Measurements from ENCODE around the gene OR2AT4. TPM values are rescaled to one million over a fixed set of nuclear protein-coding genes. Genes with fewer than 3 reads are reported as not detected.

OR2AT4 gene
- total RNA-seq = not detected

DNA sequence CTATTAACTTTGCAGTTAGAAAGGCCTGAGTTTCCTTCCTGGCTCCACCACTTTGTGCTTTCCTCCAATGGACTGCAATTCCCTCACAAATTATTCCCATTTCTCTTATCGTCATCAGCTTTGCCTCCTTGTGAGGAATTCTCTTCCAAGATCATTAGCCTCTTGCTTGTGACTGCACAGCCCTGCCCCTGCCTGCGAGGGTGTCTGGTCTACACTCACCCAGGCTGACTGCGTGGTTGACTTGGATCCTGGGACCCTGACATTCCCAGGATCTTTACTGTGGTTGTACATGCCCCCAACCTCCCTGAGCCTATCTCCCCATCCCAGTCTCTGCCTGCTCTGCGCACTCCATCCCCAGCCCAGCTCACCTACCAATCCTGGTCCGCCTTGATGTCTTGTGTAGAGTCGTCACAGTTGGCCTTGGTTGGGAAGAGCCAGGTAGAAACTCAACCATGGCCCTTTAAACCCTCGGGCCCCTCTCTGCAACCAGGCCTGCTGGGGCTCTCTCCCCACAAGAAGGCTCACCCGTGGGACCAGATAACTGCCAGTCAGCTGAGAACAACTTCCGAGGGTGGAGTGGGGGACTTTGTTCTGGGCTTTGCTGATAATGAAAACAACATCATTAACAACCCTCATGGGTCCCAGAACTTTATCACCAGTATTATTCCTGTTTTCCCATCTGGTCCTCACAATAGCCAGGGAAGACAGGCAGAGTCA, at the start of gene OR2AT4:
TSS of gene OR2AT4 (minus strand) at position 421 of the 717 bp plus-strand sequence.
- no peaks in the 10 kb centered on the region for H3K4me1 ChIP-seq (ENCODE audit: insufficient read depth, low read length)
- no peak within 1 kb of the TSS for H3K4me3 ChIP-seq (ENCODE audit: low read length)
- H3K9me3 ChIP-seq (ENCODE audit: low read depth, low read length) = no peaks in the 10 kb centered on the region
- H3K27me3 ChIP-seq (ENCODE audit: insufficient read depth, low read length) = no peaks in the 10 kb centered on the region

DNA sequence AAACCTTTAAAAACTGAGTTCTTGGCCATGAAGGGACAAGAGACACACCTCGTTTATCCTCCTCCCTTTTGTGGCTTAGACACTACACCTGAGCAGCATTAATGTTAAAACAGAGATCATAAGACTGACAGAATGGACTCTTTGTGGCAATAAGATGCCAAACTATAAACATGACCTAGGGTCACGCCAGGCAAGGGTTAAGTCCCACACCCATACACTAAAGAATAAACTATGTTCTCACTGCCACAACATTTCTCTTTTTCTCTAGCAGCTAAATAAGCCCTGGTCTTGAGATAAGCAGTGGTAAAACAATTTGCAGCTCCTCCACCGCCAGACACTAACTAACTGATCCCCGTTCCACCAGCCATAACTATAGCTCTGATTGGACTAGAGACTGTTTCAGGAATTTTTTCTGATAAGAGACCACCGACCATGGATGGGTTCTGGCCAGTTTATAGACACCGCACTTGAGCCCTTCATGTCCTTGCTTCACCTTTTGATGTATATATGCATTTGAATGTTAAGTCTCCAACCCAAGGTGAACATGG, 49.4 kb upstream of the OR2AT4 start:
- Histone ChIP-seq H3K27me3 (ENCODE audit: insufficient read depth, low read length) (no peaks in the 10 kb centered on the region), H3K4me1 (ENCODE audit: insufficient read depth, low read length) (peaks cover 43% of the 10 kb centered on the region), H3K9me3 (ENCODE audit: low read depth, low read length) (no peaks in the 10 kb centered on the region), H3K4me3 (ENCODE audit: low read length) (no peak overlapping the region)

GRCh38 chr11:75145196-75145971, 48.7 kb upstream of the OR2AT4 start:
- Histone ChIP-seq H3K4me3 (ENCODE audit: low read length) (no peak overlapping the region), H3K27me3 (ENCODE audit: insufficient read depth, low read length) (no peaks in the 10 kb centered on the region), H3K4me1 (ENCODE audit: insufficient read depth, low read length) (peaks cover 43% of the 10 kb centered on the region), H3K9me3 (ENCODE audit: low read depth, low read length) (no peaks in the 10 kb centered on the region)

DNA sequence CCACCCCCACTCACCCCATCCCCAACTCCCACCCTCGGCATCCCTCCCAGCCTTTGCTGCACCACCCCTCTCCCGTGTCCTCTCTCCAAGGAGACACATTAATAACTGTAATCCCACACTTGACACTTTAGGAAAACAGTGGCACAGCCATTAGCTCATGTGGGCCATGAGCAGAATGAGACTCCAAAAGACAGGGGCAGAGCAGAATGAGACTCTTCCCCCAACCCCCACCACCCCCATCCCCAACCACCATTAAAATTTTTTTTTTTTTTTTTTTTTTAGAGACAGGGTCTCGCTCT, 48.0 kb upstream of the OR2AT4 start:
- no peaks in the 10 kb centered on the region for H3K9me3 ChIP-seq (ENCODE audit: low read depth, low read length)
- H3K4me1 ChIP-seq (ENCODE audit: insufficient read depth, low read length) = peaks cover 43% of the 10 kb centered on the region
- H3K27me3 ChIP-seq (ENCODE audit: insufficient read depth, low read length) = no peaks in the 10 kb centered on the region
- H3K4me3 ChIP-seq (ENCODE audit: low read length) = no peak overlapping the region

GRCh38 chr11:75143420-75143731, 46.7 kb upstream of the OR2AT4 start:
- H3K9me3 ChIP-seq (ENCODE audit: low read depth, low read length) = no peaks in the 10 kb centered on the region
- peaks cover 39% of the 10 kb centered on the region for H3K4me1 ChIP-seq (ENCODE audit: insufficient read depth, low read length)
- no peak overlapping the region for H3K4me3 ChIP-seq (ENCODE audit: low read length)
- H3K27me3 ChIP-seq (ENCODE audit: insufficient read depth, low read length) = no peaks in the 10 kb centered on the region

- Histone ChIP-seq H3K4me1 (ENCODE audit: insufficient read depth, low read length) (peaks cover 34% of the 10 kb centered on the region), H3K9me3 (ENCODE audit: low read depth, low read length) (no peaks in the 10 kb centered on the region), H3K4me3 (ENCODE audit: low read length) (no peak overlapping the region), H3K27me3 (ENCODE audit: insufficient read depth, low read length) (no peaks in the 10 kb centered on the region)
Observed at GRCh38 chr11:75142714-75143419, 46.2 kb upstream of the OR2AT4 start.

- Histone ChIP-seq H3K4me1 (ENCODE audit: insufficient read depth, low read length) (peaks cover 24% of the 10 kb centered on the region), H3K27me3 (ENCODE audit: insufficient read depth, low read length) (no peaks in the 10 kb centered on the region), H3K9me3 (ENCODE audit: low read depth, low read length) (no peaks in the 10 kb centered on the region), H3K4me3 (ENCODE audit: low read length) (no peak overlapping the region)
Observed at GRCh38 chr11:75141166-75141565, 44.5 kb upstream of the OR2AT4 start.

- Histone ChIP-seq H3K4me1 (ENCODE audit: insufficient read depth, low read length) (peaks cover 24% of the 10 kb centered on the region), H3K4me3 (ENCODE audit: low read length) (no peak overlapping the region), H3K27me3 (ENCODE audit: insufficient read depth, low read length) (no peaks in the 10 kb centered on the region), H3K9me3 (ENCODE audit: low read depth, low read length) (no peaks in the 10 kb centered on the region)
Observed at GRCh38 chr11:75140269-75141138, 43.8 kb upstream of the OR2AT4 start.

DNA sequence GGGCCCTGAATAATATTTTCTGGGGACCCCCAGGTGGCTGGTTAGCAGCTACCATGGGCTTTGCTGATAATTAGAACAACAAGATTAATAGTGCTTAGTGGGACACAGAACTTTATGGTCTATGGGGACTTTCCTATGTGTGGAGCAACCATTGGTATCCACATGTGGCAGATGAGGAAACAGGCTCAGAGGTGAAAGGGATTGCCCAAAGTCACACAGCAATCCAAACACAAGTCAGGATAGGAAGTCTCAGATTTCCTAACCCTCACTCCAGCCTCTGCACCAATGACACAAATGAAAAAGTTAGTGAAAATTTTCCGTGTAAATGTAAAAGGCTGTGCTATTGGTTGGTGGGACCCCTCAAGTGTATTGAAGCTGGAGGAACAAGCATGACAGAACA, 39.0 kb upstream of the OR2AT4 start:
- H3K4me1 ChIP-seq (ENCODE audit: insufficient read depth, low read length) = no peaks in the 10 kb centered on the region
- no peaks in the 10 kb centered on the region for H3K9me3 ChIP-seq (ENCODE audit: low read depth, low read length)
- H3K4me3 ChIP-seq (ENCODE audit: low read length) = no peak overlapping the region
- no peaks in the 10 kb centered on the region for H3K27me3 ChIP-seq (ENCODE audit: insufficient read depth, low read length)

- H3K27me3 ChIP-seq (ENCODE audit: insufficient read depth, low read length) = no peaks in the 10 kb centered on the region
- no peaks in the 10 kb centered on the region for H3K9me3 ChIP-seq (ENCODE audit: low read depth, low read length)
- no peak overlapping the region for H3K4me3 ChIP-seq (ENCODE audit: low read length)
- no peaks in the 10 kb centered on the region for H3K4me1 ChIP-seq (ENCODE audit: insufficient read depth, low read length)
Observed at GRCh38 chr11:75135021-75135650, 38.5 kb upstream of the OR2AT4 start.

- no peaks in the 10 kb centered on the region for H3K4me1 ChIP-seq (ENCODE audit: insufficient read depth, low read length)
- no peak overlapping the region for H3K4me3 ChIP-seq (ENCODE audit: low read length)
- H3K27me3 ChIP-seq (ENCODE audit: insufficient read depth, low read length) = no peaks in the 10 kb centered on the region
- no peaks in the 10 kb centered on the region for H3K9me3 ChIP-seq (ENCODE audit: low read depth, low read length)
Observed at GRCh38 chr11:75133976-75134375, 37.3 kb upstream of the OR2AT4 start.

- no peaks in the 10 kb centered on the region for H3K27me3 ChIP-seq (ENCODE audit: insufficient read depth, low read length)
- H3K9me3 ChIP-seq (ENCODE audit: low read depth, low read length) = no peaks in the 10 kb centered on the region
- no peak overlapping the region for H3K4me3 ChIP-seq (ENCODE audit: low read length)
- H3K4me1 ChIP-seq (ENCODE audit: insufficient read depth, low read length) = no peaks in the 10 kb centered on the region
Observed at GRCh38 chr11:75132080-75132479, 35.4 kb upstream of the OR2AT4 start.

DNA sequence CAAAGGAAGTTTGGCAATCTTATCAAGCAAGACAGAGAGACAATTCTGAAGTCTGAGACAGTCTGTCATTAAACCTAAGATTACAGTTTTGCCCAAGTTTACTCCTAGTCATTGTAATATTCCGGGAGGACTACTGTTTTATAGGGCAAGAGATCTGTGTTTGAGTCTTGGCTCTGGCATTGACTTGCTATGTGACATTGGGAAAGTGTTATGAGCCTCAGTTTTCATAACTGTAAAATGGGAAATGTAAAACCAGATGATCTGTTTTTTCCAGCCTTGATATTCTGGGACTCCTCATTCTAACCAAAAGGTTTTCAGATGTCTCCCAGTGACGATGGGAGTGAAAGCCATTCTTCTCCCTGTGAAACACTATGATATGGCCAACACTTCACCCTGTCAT, 29.9 kb upstream of the OR2AT4 start:
- Histone ChIP-seq H3K4me1 (ENCODE audit: insufficient read depth, low read length) (no peaks in the 10 kb centered on the region), H3K9me3 (ENCODE audit: low read depth, low read length) (no peaks in the 10 kb centered on the region), H3K27me3 (ENCODE audit: insufficient read depth, low read length) (no peaks in the 10 kb centered on the region), H3K4me3 (ENCODE audit: low read length) (no peak overlapping the region)

GRCh38 chr11:75118577-75118976, 21.9 kb upstream of the OR2AT4 start:
- Histone ChIP-seq H3K4me3 (ENCODE audit: low read length) (no peak overlapping the region), H3K9me3 (ENCODE audit: low read depth, low read length) (no peaks in the 10 kb centered on the region), H3K4me1 (ENCODE audit: insufficient read depth, low read length) (no peaks in the 10 kb centered on the region), H3K27me3 (ENCODE audit: insufficient read depth, low read length) (no peaks in the 10 kb centered on the region)
